SK-N-MC (cell line): ENCODE measurements around the gene RSPRY1.
A peak's percentile ranks its signal among the peaks of the same experiment; 100 is the strongest.

Experiments used
- DNase-seq: peaks from one replicate; pipeline ENCODE4 v3.0.0-alpha.2; 2011; ENCODE audit warnings: low read depth, low spot score
- H3K27ac ChIP-seq: fragments of 200-600 bp; sonication (generic); 2 replicates; pipeline ENCODE4 v1.5.1; 2016; ENCODE audit warnings: mixed run types
- H3K36me3 ChIP-seq: fragments of 200-600 bp; sonication (generic); 2 replicates; pipeline ENCODE4 v1.6.1; 2017; ENCODE audit warnings: antibody characterized with exemption, low read length, mixed read lengths; ENCODE audit not compliant: insufficient read depth
- H3K4me3 ChIP-seq: fragments of 200-600 bp; sonication (generic); 2 replicates; pipeline ENCODE4 v1.5.1; 2016
- H3K9ac ChIP-seq: fragments of 200-600 bp; sonication (generic); 2 replicates; pipeline ENCODE4 v1.8.0; 2017; ENCODE audit warnings: mixed run types, mixed read lengths; ENCODE audit not compliant: insufficient read length
- H3K9me3 ChIP-seq: fragments of 200-600 bp; sonication (generic); 2 replicates; pipeline ENCODE4 v1.6.1; 2017; ENCODE audit warnings: low read depth, mild to moderate bottlenecking, antibody characterized with exemption, low read length, moderate library complexity, mixed read lengths
- EZH2 ChIP-seq: fragments of 200-600 bp; sonication (generic); IDR thresholded peaks from one replicate; pipeline ENCODE4 v1.6.1; 2017; ENCODE audit warnings: antibody characterized with exemption
- FOXP2 ChIP-seq: optimal IDR thresholded peaks from 2 replicates; pipeline ENCODE3; 2011; ENCODE audit warnings: mild to moderate bottlenecking, moderate library complexity; ENCODE audit not compliant: insufficient read depth; ENCODE audit errors: extremely low read length, control extremely low read depth
- POLR2AphosphoS5 ChIP-seq: IDR thresholded peaks from 2 replicates; pipeline ENCODE4 v1.6.1; 2012; ENCODE audit warnings: mild to moderate bottlenecking, low read depth, low read length, borderline replicate concordance

RSPRY1 gene

GRCh38 chr16:57277586-57277985, 91.5 kb downstream of the RSPRY1 start:
- Histone ChIP-seq H3K27ac (no peak overlapping the region), H3K9me3 (no peaks in the 10 kb centered on the region), H3K4me3 (no peak overlapping the region), H3K9ac (no peak overlapping the region), H3K36me3 (no peaks in the 10 kb centered on the region)
- TF ChIP-seq EZH2 (no peak), FOXP2 (no peak), POLR2AphosphoS5 (no peak)
- no peak for DNase-seq

- no peaks in the 10 kb centered on the region for H3K9me3 ChIP-seq
- DNase-seq, result no peak
- H3K9ac ChIP-seq, result no peak overlapping the region
- H3K4me3 ChIP-seq, result no peak overlapping the region
- H3K36me3 ChIP-seq, result no peaks in the 10 kb centered on the region
- no peak for TF ChIP-seq POLR2AphosphoS5
- no peak for TF ChIP-seq FOXP2
- no peak for TF ChIP-seq EZH2
- H3K27ac ChIP-seq, result no peak overlapping the region
These were observed 92.4 kb downstream of the RSPRY1 start for GRCh38 chr16:57278494-57278893.

GRCh38 chr16:57279780-57280638, 93.9 kb downstream of the RSPRY1 start:
- TF ChIP-seq POLR2AphosphoS5 (no peak), EZH2 (no peak), FOXP2 (no peak)
- Histone ChIP-seq H3K9ac (no peak overlapping the region), H3K9me3 (no peaks in the 10 kb centered on the region), H3K27ac (no peak overlapping the region), H3K4me3 (no peak overlapping the region), H3K36me3 (no peaks in the 10 kb centered on the region)
- DNase-seq, result no peak

DNA sequence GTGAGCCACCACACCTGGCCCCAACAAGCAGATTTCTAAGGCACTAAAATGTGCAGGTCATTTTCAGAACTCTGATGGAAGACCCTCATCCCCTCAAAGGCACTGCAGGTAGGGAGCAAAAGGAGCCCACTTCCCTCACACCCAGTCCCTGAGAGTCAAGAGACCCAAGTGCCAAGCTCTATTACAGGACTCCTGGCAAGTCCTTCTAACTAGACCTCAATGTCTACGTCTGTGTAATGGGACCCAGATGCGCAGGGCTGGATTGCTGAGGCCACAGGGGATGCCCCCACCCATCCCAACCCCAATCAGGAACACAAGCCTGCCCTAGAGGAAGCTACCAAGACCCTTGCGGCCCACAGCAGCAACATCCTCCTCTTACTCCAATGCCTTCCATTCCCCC, 95.7 kb downstream of the RSPRY1 start:
- H3K4me3 ChIP-seq, result no peak overlapping the region
- TF ChIP-seq FOXP2 (no peak), POLR2AphosphoS5 (no peak), EZH2 (no peak)
- no peak overlapping the region for H3K27ac ChIP-seq

DNA sequence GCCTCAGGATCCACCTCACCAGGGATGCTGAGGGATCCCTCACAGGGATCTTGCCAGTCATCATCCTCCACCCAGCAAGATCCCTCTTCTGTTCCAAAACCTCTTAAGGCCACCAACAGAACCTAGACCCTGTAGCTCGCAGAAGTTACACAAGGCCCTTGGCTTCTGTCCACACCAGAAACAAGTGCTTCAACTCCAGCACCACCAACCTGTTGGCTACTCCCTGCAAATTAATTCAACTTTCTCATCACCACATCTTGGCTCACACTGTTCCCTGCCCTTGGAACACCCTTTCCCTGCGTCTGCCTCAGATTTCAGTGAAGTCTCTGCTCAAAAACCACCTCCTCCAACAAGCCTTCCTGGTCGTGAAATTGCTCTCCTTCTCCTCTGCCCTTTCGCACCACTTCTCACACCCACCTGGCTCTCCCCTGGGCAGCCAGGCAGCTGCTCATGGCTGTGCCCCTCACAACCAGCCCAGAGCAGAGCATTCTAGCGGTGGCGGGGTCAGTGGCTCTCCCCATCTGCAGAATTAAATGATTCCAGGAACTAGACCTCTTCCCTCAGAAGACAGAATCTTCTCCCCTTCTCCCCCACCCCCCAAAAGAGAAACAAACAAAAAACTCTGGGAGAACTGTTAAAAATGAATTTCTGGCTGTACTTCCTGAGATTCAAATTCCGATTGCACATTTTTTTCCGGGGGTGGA, 96.5 kb downstream of the RSPRY1 start:
- no peaks in the 10 kb centered on the region for H3K9me3 ChIP-seq
- no peaks in the 10 kb centered on the region for H3K36me3 ChIP-seq
- H3K27ac ChIP-seq, result no peak overlapping the region
- TF ChIP-seq EZH2 (no peak), FOXP2 (no peak), POLR2AphosphoS5 (no peak)
- no peak for DNase-seq
- no peak overlapping the region for H3K4me3 ChIP-seq
- no peak overlapping the region for H3K9ac ChIP-seq

More for the DNA sequence above, 95.7 kb downstream of the RSPRY1 start:
- H3K9me3 ChIP-seq, result no peaks in the 10 kb centered on the region
- DNase-seq, result no peak
- H3K36me3 ChIP-seq, result no peaks in the 10 kb centered on the region
- H3K9ac ChIP-seq, result no peak overlapping the region

GRCh38 chr16:57283214-57283958, 97.3 kb downstream of the RSPRY1 start:
- no peaks in the 10 kb centered on the region for H3K36me3 ChIP-seq
- H3K9ac ChIP-seq, result no peak overlapping the region
- DNase-seq, result no peak
- no peak overlapping the region for H3K4me3 ChIP-seq
- H3K27ac ChIP-seq, result no peak overlapping the region
- H3K9me3 ChIP-seq, result no peaks in the 10 kb centered on the region
- TF ChIP-seq FOXP2, result no peak
- TF ChIP-seq EZH2, result no peak
- no peak for TF ChIP-seq POLR2AphosphoS5

DNA sequence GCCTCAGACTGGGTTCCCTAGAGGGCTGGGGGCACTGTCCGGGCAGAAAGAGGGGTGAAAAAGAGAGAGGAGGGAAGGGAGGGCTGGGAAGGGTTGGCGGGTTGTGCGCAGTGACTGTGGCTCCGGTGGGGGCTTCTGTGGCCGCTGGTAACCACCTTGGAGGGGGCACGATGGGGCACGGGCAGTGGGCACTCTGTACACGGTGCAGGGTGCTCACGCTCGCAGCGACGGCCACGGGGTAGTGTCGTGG, 97.8 kb downstream of the RSPRY1 start:
- Histone ChIP-seq H3K27ac (no peak overlapping the region), H3K9me3 (no peaks in the 10 kb centered on the region), H3K9ac (no peak overlapping the region), H3K36me3 (no peaks in the 10 kb centered on the region), H3K4me3 (no peak overlapping the region; the same call in 1 of the 2 replicates)
- no peak for DNase-seq
- no peak for TF ChIP-seq FOXP2
- TF ChIP-seq POLR2AphosphoS5, result no peak

DNA sequence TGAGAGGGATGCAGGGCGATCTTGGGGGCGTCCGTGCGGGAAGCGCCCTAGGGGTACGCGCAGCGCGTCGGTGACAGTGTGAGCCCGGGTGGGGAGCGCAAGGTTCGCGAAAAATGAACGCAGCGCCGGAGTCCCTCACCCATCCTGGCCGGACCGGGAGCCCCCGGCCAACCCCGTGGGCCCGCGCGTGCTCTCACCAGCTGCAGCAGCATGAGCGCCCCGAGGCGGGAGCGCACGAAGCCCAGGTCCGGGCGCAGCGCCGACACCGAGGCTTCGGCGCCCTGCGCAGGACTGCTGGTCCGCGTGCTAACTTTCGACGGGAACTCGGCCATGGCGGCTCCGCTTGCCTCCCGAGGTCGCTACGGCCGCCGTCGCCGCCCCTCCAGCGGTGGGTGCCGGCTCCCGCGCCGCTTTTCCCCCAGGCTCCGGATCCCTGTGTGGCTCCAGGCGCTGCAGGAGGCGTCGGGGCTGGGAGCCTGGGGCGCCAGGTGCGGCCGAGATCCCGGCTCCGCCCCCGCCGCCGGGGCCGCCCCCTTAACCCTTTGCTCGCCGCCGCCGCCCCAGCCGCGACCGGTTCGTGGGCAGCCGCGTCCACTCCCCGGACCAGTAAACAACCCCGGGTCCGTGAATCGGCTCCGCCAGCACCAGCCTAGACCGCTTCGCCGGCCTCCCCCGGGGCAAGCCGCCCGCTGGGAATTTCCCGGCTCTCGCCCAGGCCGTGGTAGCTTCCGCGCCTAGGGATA, 98.3 kb downstream of the RSPRY1 start, which contains the start of gene PLLP:
TSS of gene PLLP (minus strand) at position 464 of the 743 bp plus-strand sequence. CDS start at position 332, 132 bp downstream.
- no peak for DNase-seq
- no peak for TF ChIP-seq FOXP2
- TF ChIP-seq POLR2AphosphoS5, result no peak
- TF ChIP-seq EZH2, result no peak
- H3K9me3 ChIP-seq, result no peaks in the 10 kb centered on the region
- H3K36me3 ChIP-seq, result no peaks in the 10 kb centered on the region
- H3K9ac ChIP-seq, result peak within 1 kb of the TSS; percentile 32
- no peak within 1 kb of the TSS for H3K27ac ChIP-seq
- H3K4me3 ChIP-seq, result peak within 1 kb of the TSS; percentile 75
